ENCODE data around the gene ALG1. TPM values are rescaled to one million over a fixed set of nuclear protein-coding genes. Genes with fewer than 3 reads are reported as not detected.
A peak's percentile ranks its signal among the peaks of the same experiment; 100 is the strongest.
"Not testable (repeated sequence)": the region's sequence is repeated elsewhere in the genome, so short reads cannot be mapped to it uniquely, and the experiment has no call there.

Gene ALG1
- total RNA-seq, 4 donors from 2014 or later: 27.3 to 47.1 (median 43.0) TPM

- H3K36me3 ChIP-seq; H3K4me1 ChIP-seq; H3K4me3 ChIP-seq (replicated peaks in 1 of 3); H3K27me3 ChIP-seq; H3K27ac ChIP-seq; H3K9me3 ChIP-seq; DNase-seq: not testable (repeated sequence)
- intact Hi-C loops (cut with DNase I): loop anchor here (5.0 kb wide), 1 partner anchor 128 kb away; no protein-coding TSS in a partner anchor
- WGBS, 2 donors: 82 to 84% methylated on average over 9 of the region's 9 CpGs
Observed at GRCh38 chr16:5090592-5090991, 18.9 kb downstream of the ALG1 start.

GRCh38 chr16:5093081-5093480 is 21.4 kb downstream of the ALG1 start:
- WGBS, 2 donors: 65 to 94% methylated on average over 4 to 8 of the region's 9 CpGs

GRCh38 chr16:5093746-5094145 is 22.1 kb downstream of the ALG1 start:
- not testable (repeated sequence) for H3K36me3 ChIP-seq; H3K27me3 ChIP-seq; DNase-seq; H3K27ac ChIP-seq; H3K4me3 ChIP-seq (replicated peaks in 1 of 3); H3K4me1 ChIP-seq; H3K9me3 ChIP-seq
- WGBS, 2 donors: 69 to 72% methylated on average over 10 of the region's 11 CpGs
- intact Hi-C loops (cut with DNase I): loop anchor here (5.0 kb wide), 1 partner anchor 131 kb away; no protein-coding TSS in a partner anchor

More at GRCh38 chr16:5093081-5093480, 21.4 kb downstream of the ALG1 start:
- not testable (repeated sequence) for H3K9me3 ChIP-seq; H3K4me1 ChIP-seq; H3K36me3 ChIP-seq; H3K27ac ChIP-seq; H3K27me3 ChIP-seq; H3K4me3 ChIP-seq (replicated peaks in 1 of 3); DNase-seq
- intact Hi-C loops (cut with DNase I): loop anchor here (5.0 kb wide), 1 partner anchor 131 kb away; no protein-coding TSS in a partner anchor

- intact Hi-C loops (cut with DNase I); H3K9me3 ChIP-seq; DNase-seq; H3K4me1 ChIP-seq; H3K4me3 ChIP-seq (replicated peaks in 1 of 3); H3K27me3 ChIP-seq; H3K27ac ChIP-seq; H3K36me3 ChIP-seq: not testable (repeated sequence)
- WGBS, 2 donors: 66 to 67% methylated on average over 11 of the region's 11 CpGs
Observed at GRCh38 chr16:5095145-5095830, 23.6 kb downstream of the ALG1 start.

- H3K4me1 ChIP-seq; H3K9me3 ChIP-seq; intact Hi-C loops (cut with DNase I); H3K27ac ChIP-seq; DNase-seq; H3K27me3 ChIP-seq; H3K4me3 ChIP-seq (replicated peaks in 1 of 3); H3K36me3 ChIP-seq: not testable (repeated sequence)
- 32% methylated on average over 7 of the region's 7 CpGs for WGBS, 2 donors
Observed at GRCh38 chr16:5096437-5097060, 24.9 kb downstream of the ALG1 start.

- WGBS, 2 donors: 0 to 1% methylated on average over 4 to 17 of the region's 23 CpGs
- intact Hi-C loops (cut with DNase I); H3K9me3 ChIP-seq; H3K4me1 ChIP-seq; H3K27me3 ChIP-seq; H3K36me3 ChIP-seq: not testable (repeated sequence)
- peak; percentile 27 to 37 for DNase-seq
- H3K4me3 ChIP-seq (replicated peaks in 1 of 3): peak overlapping the region; percentile 59 to 69 (median 64)
- H3K27ac ChIP-seq: peak overlapping the region; percentile 44 to 68 (median 63)
Observed at GRCh38 chr16:5097061-5097469, 25.4 kb downstream of the ALG1 start.

- Histone ChIP-seq H3K4me3 (replicated peaks in 1 of 3) (peak within 1 kb of the TSS; percentile 59 to 69 (median 64)), H3K27ac (peak within 1 kb of the TSS; percentile 68 to 84 (median 81))
- DNase-seq: peak; percentile 100
- intact Hi-C loops (cut with DNase I); H3K36me3 ChIP-seq; H3K27me3 ChIP-seq; H3K9me3 ChIP-seq; H3K4me1 ChIP-seq: not testable (repeated sequence)
- WGBS, 2 donors: 0% methylated on average over 9 to 18 of the region's 67 CpGs
Observed at GRCh38 chr16:5097470-5098220, 26.0 kb downstream of the ALG1 start, which contains the start of gene EEF2KMT. Gene EEF2KMT, minus strand, starts transcription at chr16:5097795. Its CDS starts 56 bp downstream, at chr16:5097739.

- peak in 1 of 2 donors; percentile 26 for TF ChIP-seq POLR2A (IDR thresholded peaks at IDR 0.05)
- H3K36me3 ChIP-seq; H3K27me3 ChIP-seq; H3K9me3 ChIP-seq; H3K4me1 ChIP-seq; intact Hi-C loops (cut with DNase I): not testable (repeated sequence)
- Histone ChIP-seq H3K4me3 (replicated peaks in 1 of 3) (peak overlapping the region in 2 of 3 donors; percentile 53 to 69), H3K27ac (peak overlapping the region; percentile 61 to 84 (median 81))
- WGBS, 2 donors: 2 to 3% methylated on average over 26 to 38 of the region's 67 CpGs
- peak; percentile 84 to 89 for DNase-seq
Observed at GRCh38 chr16:5098221-5099159, 26.8 kb downstream of the ALG1 start.

- intact Hi-C loops (cut with DNase I); H3K27me3 ChIP-seq; H3K4me3 ChIP-seq (replicated peaks in 1 of 3); H3K9me3 ChIP-seq; H3K36me3 ChIP-seq; DNase-seq; H3K4me1 ChIP-seq: not testable (repeated sequence)
- 10 to 12% methylated on average over 4 of the region's 4 CpGs for WGBS, 2 donors
- peak overlapping the region in 1 of 3 donors; percentile 84 for H3K27ac ChIP-seq
Observed at GRCh38 chr16:5099174-5099573, 27.5 kb downstream of the ALG1 start.

- H3K36me3 ChIP-seq; DNase-seq; intact Hi-C loops (cut with DNase I); H3K4me1 ChIP-seq; H3K27me3 ChIP-seq; H3K9me3 ChIP-seq; H3K4me3 ChIP-seq (replicated peaks in 1 of 3); H3K27ac ChIP-seq: not testable (repeated sequence)
- WGBS, 2 donors: 86 to 89% methylated on average over 12 of the region's 12 CpGs
Observed at GRCh38 chr16:5103296-5104032, 31.8 kb downstream of the ALG1 start.

- intact Hi-C loops (cut with DNase I); H3K4me3 ChIP-seq (replicated peaks in 1 of 3); H3K36me3 ChIP-seq; H3K9me3 ChIP-seq; H3K27me3 ChIP-seq: not testable (repeated sequence)
- Histone ChIP-seq H3K27ac (peak overlapping the region in 2 of 3 donors; percentile 8 to 58), H3K4me1 (peaks cover 0 to 13% of the 10 kb centered on the region in 2 donors)
- WGBS, 2 donors: 28 to 44% methylated on average over 5 of the region's 5 CpGs
- DNase-seq: peak; percentile 58 to 74
Observed at GRCh38 chr16:5105039-5105438, 33.4 kb downstream of the ALG1 start.

All from thyroid gland (tissue), 4 donors.